Ovary (tissue), 9 donors: ENCODE data around the gene BTBD19. TPM values are rescaled to one million over a fixed set of nuclear protein-coding genes. Genes with fewer than 3 reads are reported as not detected.
"Not testable (repeated sequence)": the region's sequence is repeated elsewhere in the genome, so short reads cannot be mapped to it uniquely, and the experiment has no call there.

Experiments used
- DNase-seq, 5 donors: peaks; one replicate each; pipeline ENCODE4 v3.0.0-alpha.2; 2019 to 2020
- H3K27ac ChIP-seq, 2 donors: fragments of 200-600 bp; one replicate each; pipeline versions ENCODE4 v1.5.1 to v1.8.0; 2019 to 2022
- H3K27me3 ChIP-seq: fragments of 200-600 bp; one replicate; pipeline ENCODE4 v1.8.0; 2022
- H3K36me3 ChIP-seq: fragments of 200-600 bp; sonication (generic); one replicate; pipeline ENCODE4 v1.5.1; 2019
- H3K4me1 ChIP-seq: one replicate; pipeline ENCODE4 v1.8.1; 2013; ENCODE audit warnings: mild to moderate bottlenecking, moderate library complexity; ENCODE audit not compliant: insufficient read depth
- H3K4me3 ChIP-seq: fragments of 200-600 bp; sonication (generic); one replicate; pipeline ENCODE4 v1.5.1; 2017
- H3K9me3 ChIP-seq, 2 donors: fragments of 200-600 bp in 1 of 2; sonication (generic) in 1 of 2; one replicate each; pipeline versions ENCODE4 v1.5.1 to v1.8.1; 2013 to 2019; ENCODE audit warnings: mild to moderate bottlenecking in 1 of 2, moderate library complexity in 1 of 2
- CTCF ChIP-seq, 3 donors: fragments of 450-650 bp in 2 of 3; fragments of 200-600 bp in 1 of 3; IDR thresholded peaks; one replicate each; pipeline versions ENCODE4 v1.5.1 to v1.8.0; 2016 to 2022; ENCODE audit warnings: antibody characterized with exemption in 3 of 3, mild to moderate bottlenecking in 1 of 3
- EP300 ChIP-seq: sonication (generic); formaldehyde crosslinking; IDR thresholded peaks from one replicate; pipeline ENCODE4 v1.6.1; 2017; ENCODE audit warnings: antibody characterized with exemption
- POLR2A ChIP-seq: fragments of 450-650 bp; IDR thresholded peaks from one replicate; pipeline ENCODE4 v1.6.1; 2017; ENCODE audit warnings: antibody characterized with exemption, mild to moderate bottlenecking, moderate library complexity
- WGBS, 3 donors: extraction: QIAGEN DNeasy Blood & Tissue Kit in 1 of 3; methylation state at CpG; one replicate each; pipeline versions ENCODE4 v1.1.5 to v1.1.7; 2013 to 2017; 5-methylcytosine and 5-hydroxymethylcytosine counted together
- intact Hi-C, 4 donors: fragments of 100-400 bp; cut with DNase I; formaldehyde crosslinking; loops; one replicate each; pipeline versions ENCODE4 v1.11.0 to v1.15.1; 2022 to 2023
- polyA plus RNA-seq, 2 donors: library from polyadenylated mRNA; stranded (reverse); fragments of 200-250 nt in 1 of 2; fragments of 350-450 nt in 1 of 2; fragmentation: Illumina TruSeq in 1 of 2; extraction: RNeasy Lipid Tissue Mini Kit (QIAGEN cat#74804) in 1 of 2; gene quantifications; one replicate each; pipeline ENCODE4 v1.2.3, GENCODE V29; 2013 to 2014
- total RNA-seq, 7 donors: library from RNA; depleted of rRNA in 2 of 7; stranded (reverse); fragments of >200 nt in 2 of 7; fragmentation: NEBNext Ultra II Directional in 3 of 7; extraction: Animal tissue kit (Norgen Biotek cat#: 25700) in 3 of 7; gene quantifications; one replicate each; pipeline versions ENCODE4 v1.1.0 to v1.2.4, GENCODE V29; 2016 to 2023
- donor health status: DM: no; HTN: no; CAD: no; lungs with moderate emphysema.
- donor health status: DM: no; HTN: no; CAD: no.
- donor health status: Bipolar disorder and iron deficiency.
- donor health status: DM: yes; HTN: yes; CAD: no.
- donor health status: DM: no; HTN: no; CAD: no.
- donor health status: DM: yes; HTN: yes; CAD: no.

The BTBD19 gene
- total and polyA plus RNA-seq, 9 donors, result 7.1 to 24.3 (median 15.0) TPM

DNA sequence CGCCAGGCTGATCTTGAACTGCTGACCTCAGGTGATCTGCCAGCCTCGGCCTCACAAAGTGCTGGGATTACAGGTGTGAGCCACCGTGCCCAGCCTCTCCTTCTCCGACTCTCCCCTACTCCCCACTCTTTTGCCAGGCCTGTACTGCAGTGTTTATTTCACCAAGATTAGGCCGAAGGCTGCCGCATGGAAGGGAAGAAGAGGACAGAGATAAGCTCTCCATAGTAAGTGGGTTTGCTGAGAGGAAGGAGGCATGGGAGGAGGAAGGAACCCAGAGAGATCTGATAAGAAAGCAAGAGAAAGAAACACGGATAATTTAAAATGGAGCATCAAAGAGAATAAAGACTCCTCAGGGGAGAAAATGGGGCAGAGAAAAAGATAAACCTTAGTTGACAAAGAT lies 26.0 kb downstream of the BTBD19 start:
- intact Hi-C loops, result loop anchor here in 2 of 4 donors (5.0 to 10.0 kb wide), 2 partner anchors 50 to 178 kb away; partner anchors contain the start of genes BEST4 (in 1 of the 2), HECTD3 (in 1 of the 2) and UROD (in 1 of the 2)
- 67 to 78% (median 70%) methylated on average over 7 of the region's 7 CpGs for WGBS, 3 donors
- no peak overlapping the region for H3K27ac ChIP-seq
- H3K27me3 ChIP-seq, result no peaks in the 10 kb centered on the region
- H3K9me3 ChIP-seq, result no peaks in the 10 kb centered on the region
- no peak overlapping the region for H3K4me3 ChIP-seq
- peak in 1 of 5 donors; percentile 14 for DNase-seq
- no peaks in the 10 kb centered on the region for H3K36me3 ChIP-seq
- no peak for TF ChIP-seq POLR2A
- no peak for TF ChIP-seq CTCF (IDR thresholded peaks at IDR 0.05)
- no peak for TF ChIP-seq EP300
- peaks cover 2% of the 10 kb centered on the region for H3K4me1 ChIP-seq

- Histone ChIP-seq H3K36me3 (no peaks in the 10 kb centered on the region), H3K27me3 (no peaks in the 10 kb centered on the region), H3K4me3 (no peak overlapping the region), H3K4me1 (peaks cover 3% of the 10 kb centered on the region), H3K27ac (peak overlapping the region in 1 of 2 donors; percentile 27), H3K9me3 (no peaks in the 10 kb centered on the region)
- DNase-seq, result peak; percentile 88 to 94 (median 92)
- intact Hi-C loops, result loop anchor here in 2 of 4 donors (5.0 to 10.0 kb wide), 3 partner anchors 51 to 466 kb away; partner anchors contain the start of genes HECTD3 (in 2 of the 2), UROD (in 2 of the 2) and BEST4 (in 1 of the 2)
- TF ChIP-seq EP300 (no peak), CTCF (IDR thresholded peaks at IDR 0.05) (peak; percentile 64 to 87 (median 67))
- WGBS, 3 donors, result 56 to 62% (median 60%) methylated on average over 23 of the region's 23 CpGs
These were observed 27.7 kb downstream of the BTBD19 start for GRCh38 chr1:44835738-44836675.

GRCh38 chr1:44838294-44838693 lies 30.0 kb downstream of the BTBD19 start:
- H3K36me3 ChIP-seq, H3K4me1 ChIP-seq, H3K27ac ChIP-seq, H3K27me3 ChIP-seq, H3K4me3 ChIP-seq, H3K9me3 ChIP-seq, DNase-seq: not testable (repeated sequence)
- WGBS, 3 donors, result 63 to 78% (median 72%) methylated on average over 11 of the region's 11 CpGs
- intact Hi-C loops, result loop anchor here in 2 of 4 donors (5.0 to 10.0 kb wide), 3 partner anchors 53 to 464 kb away; partner anchors contain the start of genes HECTD3 (in 2 of the 2), UROD (in 2 of the 2) and BEST4 (in 1 of the 2)

- no peak for TF ChIP-seq CTCF (IDR thresholded peaks at IDR 0.05)
- no peak for TF ChIP-seq POLR2A
- H3K9me3 ChIP-seq, result no peaks in the 10 kb centered on the region
- no peaks in the 10 kb centered on the region for H3K27me3 ChIP-seq
- 23 to 38% (median 28%) methylated on average over 4 of the region's 4 CpGs for whole genome bisulfite sequencing, 3 donors
- H3K4me1 ChIP-seq, result peaks cover 6% of the 10 kb centered on the region
- no peak for DNase-seq
- no peak overlapping the region for H3K4me3 ChIP-seq
- peak overlapping the region in 1 of 2 donors; percentile 37 for H3K27ac ChIP-seq
- intact Hi-C loops, result loop anchor here in 2 of 4 donors (5.0 to 10.0 kb wide), 3 partner anchors 55 to 463 kb away; partner anchors contain the start of genes HECTD3 (in 2 of the 2), UROD (in 2 of the 2) and BEST4 (in 1 of the 2)
- no peaks in the 10 kb centered on the region for H3K36me3 ChIP-seq
These were observed 31.3 kb downstream of the BTBD19 start for GRCh38 chr1:44839576-44839975.
